Renal pelvis (tissue), 4 donors: ENCODE data around the gene CACNA1D. TPM values are rescaled to one million over a fixed set of nuclear protein-coding genes. Genes with fewer than 3 reads are reported as not detected.

ENCODE experiments used
- DNase-seq: peaks from one replicate; pipeline ENCODE4 v3.0.0-alpha.2; 2013
- polyA plus RNA-seq, 3 donors: library from polyadenylated mRNA; unstranded; fragments of 120-200 nt; gene quantifications; one replicate each; pipeline ENCODE4 v1.2.1, GENCODE V29; 2013; ENCODE audit not compliant: insufficient read length in 3 of 3

The CACNA1D gene
- polyA plus RNA-seq, 3 donors: 10.8 to 17.7 (median 17.5) TPM

DNA sequence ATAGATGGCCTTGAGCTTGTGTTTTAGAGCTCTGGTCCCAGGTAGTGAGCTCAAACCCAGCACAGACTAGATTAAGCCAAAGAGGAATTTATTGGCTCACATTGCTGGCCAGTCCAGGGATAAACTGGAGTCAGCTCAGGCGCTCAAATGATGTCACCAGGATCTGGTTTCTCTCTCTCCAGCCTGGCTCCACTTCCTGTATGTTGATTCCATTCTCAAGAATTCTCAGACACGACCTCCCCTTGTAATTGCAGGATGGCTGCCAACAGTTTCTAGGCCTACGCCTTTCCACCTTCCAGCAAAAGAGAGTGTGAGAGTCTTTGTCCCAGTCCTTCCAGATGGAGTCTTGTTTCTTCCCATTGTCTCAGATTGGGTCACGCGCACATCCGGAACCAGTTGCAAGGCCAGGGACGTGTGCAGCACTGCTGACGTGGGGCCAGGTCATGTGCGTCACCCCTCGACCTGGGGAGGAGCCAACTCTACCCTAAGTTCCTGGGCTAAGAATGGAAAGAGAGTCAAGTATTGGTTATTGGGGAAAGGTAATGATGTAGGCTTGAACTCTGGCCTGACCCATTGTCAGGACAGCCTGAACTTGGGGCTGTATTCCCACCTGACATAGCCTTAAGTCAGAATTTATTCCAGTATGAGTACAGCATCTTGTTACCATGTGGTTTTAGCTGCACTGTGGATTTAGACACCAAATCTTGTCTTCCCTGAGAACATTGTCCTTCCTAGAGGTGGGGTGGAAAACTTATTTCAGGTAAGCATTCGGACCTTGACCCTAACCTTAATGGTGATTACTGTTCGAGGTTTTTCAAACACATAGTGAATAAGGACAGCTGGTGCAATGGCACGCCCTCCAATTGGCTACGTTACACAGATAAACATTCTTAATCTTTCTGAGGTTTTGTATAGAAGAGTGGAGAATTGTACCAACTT is 31.6 kb downstream of the CACNA1D start:
- DNase-seq: no peak

GRCh38 chr3:53526704-53527055 is 32.3 kb downstream of the CACNA1D start:
- no peak for DNase-seq

GRCh38 chr3:53530205-53530604 is 35.8 kb downstream of the CACNA1D start:
- DNase-seq: no peak

DNA sequence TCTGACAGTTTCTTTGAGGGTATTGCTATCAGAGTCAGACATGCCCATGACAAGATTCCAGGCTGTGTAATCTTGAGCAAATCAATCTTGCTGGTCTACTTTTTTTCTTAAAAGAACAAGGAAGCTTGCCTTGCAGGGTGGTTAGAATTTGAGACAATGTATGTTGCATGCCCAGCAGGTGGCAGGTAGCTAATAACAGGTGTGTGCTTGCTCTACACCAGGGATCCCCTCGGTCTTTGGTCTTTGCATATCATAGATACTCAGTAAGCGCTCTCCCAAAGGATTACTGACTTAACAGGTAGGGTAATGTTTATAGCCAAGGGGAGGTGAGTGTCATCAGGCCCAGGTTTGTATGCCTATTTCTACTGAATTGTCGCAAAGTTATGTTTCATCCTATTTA is 37.3 kb downstream of the CACNA1D start:
- DNase-seq: no peak

DNA sequence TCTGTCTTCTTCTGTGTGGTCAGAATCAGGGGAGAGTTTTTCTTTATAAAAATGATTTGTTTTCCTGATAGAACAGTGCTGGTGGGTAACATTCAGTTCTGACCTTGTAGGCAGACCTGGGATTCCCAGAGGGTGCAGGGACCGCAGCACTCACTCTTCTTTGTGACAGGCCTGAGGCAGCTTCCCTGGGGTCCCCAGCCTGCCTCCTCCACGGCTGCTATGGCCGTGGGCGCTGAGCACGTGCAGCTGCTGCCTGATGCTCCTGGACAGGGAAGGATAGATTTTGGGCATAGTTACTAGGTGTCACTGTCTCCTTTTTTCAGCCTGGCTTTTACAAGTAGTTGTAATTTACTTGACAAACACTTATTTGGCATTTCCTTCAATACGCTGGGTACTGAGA is 39.1 kb downstream of the CACNA1D start:
- DNase-seq: no peak

GRCh38 chr3:53534216-53534615 is 39.8 kb downstream of the CACNA1D start:
- DNase-seq: no peak

DNA sequence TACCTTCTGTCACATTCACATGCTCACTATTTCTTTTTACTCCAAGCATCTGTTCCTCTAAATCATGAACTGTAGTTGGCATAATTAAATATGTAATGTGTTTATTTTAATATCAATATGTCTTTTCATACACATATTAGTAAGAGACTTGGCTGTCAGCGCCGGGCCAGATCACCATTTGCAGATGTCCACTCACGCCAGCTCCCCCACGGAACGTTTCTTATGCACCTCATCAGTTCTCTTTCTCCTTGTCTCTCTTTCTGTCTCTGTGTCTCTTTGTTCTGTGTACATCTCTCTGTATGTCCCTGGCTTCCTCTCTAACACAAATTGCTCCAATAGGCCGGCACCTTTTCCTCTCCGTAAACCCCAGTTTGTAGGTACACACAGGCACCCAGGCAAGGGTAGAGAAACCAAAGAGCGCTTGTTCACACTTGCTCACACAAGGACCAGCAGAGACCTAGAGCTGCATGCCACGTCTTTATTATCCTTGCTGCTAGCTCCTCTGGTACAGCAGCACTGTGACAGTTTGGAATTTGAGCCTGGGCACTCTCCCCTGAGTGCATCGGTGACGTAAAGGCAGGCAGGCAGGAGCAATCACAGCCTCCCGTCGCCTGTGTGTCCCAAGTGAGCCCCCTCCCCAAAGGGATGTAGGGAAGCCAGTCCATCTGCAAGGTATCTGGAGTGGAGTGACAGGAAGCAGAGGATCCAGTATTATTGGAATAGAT is 40.4 kb downstream of the CACNA1D start:
- peak; percentile 61 for DNase-seq

GRCh38 chr3:53536282-53536681 is 41.9 kb downstream of the CACNA1D start:
- no peak for DNase-seq

GRCh38 chr3:53544357-53544756 is 49.9 kb downstream of the CACNA1D start:
- DNase-seq: no peak

GRCh38 chr3:53545310-53545995 is 51.0 kb downstream of the CACNA1D start:
- no peak for DNase-seq

DNA sequence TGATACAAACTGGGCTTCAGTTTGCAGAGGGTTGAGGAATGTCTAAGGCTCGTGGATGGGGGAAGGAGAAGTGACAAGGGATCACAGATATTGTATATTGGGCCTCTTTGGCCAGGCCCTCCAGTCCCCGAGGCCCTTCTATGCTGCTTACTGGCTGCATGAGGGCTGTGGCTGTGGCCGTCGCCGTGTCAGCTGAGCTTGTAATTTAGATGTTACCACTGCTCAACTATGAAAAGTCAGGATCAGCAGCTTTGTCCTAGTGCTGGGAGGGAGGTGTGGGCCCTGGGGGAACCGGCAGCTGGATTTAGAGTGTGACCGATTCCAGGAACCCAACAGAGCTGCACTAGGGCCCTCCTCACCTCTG is 51.6 kb downstream of the CACNA1D start:
- no peak for DNase-seq

DNA sequence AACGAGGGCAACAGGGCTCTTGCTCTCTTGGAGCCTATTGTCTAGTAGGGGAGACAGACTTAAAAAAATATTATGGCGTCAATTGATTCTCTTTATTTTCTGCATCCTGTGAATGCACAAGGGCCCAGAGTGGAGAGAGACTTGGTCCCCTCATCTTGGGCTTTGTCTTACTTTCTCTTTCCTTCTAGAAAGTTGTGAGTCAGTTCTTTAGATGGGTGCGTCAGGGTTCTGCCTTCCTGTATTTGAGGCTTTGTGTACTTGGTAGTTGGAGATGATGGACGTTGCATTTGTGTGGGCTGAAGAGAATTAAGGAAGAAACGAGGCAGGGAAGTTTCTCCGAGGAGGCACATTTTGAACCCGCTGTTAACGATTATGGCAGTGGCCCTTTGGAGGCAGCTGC is 52.9 kb downstream of the CACNA1D start:
- no peak for DNase-seq

- no peak for DNase-seq
These were observed 55.7 kb downstream of the CACNA1D start for GRCh38 chr3:53550005-53550620.

DNA sequence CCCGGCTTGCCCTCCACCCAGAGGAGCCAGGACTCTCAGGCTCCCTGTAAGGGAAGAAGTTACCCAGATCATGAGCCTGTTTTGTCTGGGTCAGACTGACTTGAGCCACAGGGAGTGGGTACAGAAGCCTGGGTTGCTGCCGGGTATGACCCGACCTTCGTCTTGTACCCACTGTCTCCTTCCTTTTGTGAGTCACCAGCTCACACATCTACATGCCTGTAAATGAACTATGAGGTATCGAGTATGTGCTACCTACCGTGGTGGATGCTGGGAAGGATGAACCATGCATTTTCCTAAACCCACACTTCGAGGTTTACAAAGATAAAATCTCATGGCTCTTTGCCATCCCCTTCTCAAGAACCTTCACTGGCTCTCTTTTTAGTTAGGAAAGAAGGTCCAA is 56.9 kb downstream of the CACNA1D start:
- no peak for DNase-seq

DNA sequence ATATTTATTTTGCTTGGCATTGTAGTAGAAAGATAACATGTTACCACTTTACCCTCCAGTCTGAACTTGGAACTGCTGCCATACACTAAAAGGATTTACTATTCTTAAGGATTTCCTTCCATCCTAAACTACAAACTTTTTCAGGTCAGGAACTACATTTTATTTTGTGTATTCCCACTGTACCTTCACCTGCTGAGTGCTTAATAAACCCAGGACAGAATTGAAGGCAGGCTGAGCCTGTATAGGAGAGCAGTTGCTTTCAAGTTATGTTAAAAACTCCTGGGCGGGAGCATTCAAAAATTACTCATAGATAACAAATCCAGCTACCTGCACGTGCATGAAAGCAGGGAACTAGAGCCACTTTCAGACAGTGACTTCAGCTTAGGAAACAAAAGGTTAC is 58.3 kb downstream of the CACNA1D start:
- DNase-seq: no peak

DNA sequence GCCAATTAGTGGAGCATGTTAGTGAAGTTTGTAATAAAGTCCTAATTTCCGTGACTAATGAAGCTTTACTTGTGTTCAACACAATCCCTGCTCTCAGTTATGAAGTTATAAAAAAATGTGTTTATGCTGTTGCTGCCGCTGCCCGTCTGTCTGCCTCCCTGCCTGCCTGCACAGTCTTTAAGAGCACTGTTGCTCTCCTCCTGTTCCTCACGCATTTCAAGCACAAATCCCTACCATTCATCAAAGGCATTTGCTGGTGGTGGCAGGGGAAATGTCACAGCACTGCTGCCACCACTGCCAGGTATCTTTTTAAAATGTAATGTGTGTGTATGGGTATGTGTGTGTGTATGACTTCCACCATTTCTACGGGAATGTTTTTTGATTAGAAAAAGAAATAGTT is 58.8 kb downstream of the CACNA1D start:
- DNase-seq: no peak

DNA sequence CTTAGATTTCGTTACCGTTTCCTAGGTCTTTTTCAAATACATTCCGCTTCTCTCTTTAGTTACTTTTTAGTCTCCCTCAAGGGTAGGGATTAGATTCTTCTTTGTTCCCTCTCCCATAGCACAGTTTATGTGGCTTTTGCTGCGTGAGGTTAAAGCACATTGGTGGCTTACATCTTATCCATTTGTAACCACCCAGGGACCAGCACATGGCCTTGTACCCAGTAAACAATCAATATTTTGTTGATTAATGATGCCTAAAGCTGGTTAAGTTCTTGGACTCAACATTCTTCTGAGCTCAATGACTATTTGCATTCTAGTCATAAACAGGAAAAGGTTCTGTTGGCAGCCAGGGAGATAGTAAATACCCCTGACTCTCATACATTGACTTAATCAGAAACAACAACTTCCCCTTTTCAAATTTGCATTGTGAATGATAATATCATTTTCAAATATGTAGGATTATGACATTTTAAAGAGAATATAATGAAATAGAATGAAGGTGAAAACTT is 60.2 kb downstream of the CACNA1D start:
- DNase-seq: no peak

DNA sequence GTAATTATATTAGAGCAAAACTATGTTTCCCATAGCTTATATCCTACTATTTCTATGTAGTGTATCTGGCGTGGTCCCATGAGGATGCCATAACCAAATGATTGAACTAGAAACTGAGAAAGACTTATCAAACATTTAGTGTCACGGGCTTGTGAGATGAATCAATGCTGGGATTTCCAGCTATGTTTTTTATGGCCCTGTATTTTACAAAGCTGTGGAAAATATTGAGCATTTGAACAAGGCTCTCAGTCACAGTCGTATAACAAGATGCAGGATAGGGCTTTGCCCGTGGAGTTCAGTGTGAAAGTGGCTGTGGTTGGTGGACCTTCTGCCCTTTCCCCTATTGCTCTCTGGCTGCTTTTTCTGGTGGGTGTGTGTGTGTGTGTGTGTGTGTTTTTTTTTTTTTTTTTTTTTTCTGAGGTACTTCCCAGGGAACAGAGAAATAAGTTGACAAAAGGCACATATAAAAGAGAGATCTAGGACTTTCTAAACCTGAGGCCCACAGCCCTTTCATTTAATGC is 60.7 kb downstream of the CACNA1D start:
- DNase-seq: no peak

GRCh38 chr3:53566461-53567145 is 72.2 kb downstream of the CACNA1D start:
- DNase-seq: no peak

DNA sequence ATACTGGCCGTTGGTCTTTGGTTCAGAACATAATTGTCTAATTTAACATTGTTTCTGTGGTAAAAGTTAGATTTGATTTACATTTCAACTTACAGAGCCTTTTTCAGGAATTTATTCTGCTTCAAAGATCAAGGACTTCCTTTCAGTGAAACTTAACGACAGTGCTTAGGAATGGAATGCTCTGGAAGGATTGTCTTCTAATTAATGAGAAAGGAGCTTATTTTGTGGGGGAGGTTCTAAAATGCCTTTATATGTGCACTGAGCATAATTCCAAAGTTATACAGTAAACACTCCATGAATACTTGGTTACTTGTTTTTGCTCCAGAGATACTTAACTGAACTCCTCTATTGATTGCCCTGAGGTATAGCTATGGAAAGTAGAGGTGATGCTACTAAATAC is 75.7 kb downstream of the CACNA1D start:
- DNase-seq: peak; percentile 53

GRCh38 chr3:53570709-53571108 is 76.3 kb downstream of the CACNA1D start:
- no peak for DNase-seq
